H1 (cell line): Measurements from ENCODE around the gene CARD11. TPM values are rescaled to one million over a fixed set of nuclear protein-coding genes. Genes with fewer than 3 reads are reported as not detected.

Experiments used
- E2F6 ChIP-seq: IDR thresholded peaks from 2 replicates; pipeline ENCODE4 v1.6.1; 2012; ENCODE audit warnings: inconsistent platforms
- polyA plus RNA-seq, 7 experiments: library from polyadenylated mRNA; depleted of rRNA in 3 of 7; stranded (reverse) in 5 of 7; unstranded in 2 of 7; fragments of >200 nt in 5 of 7; fragments of 200-250 nt in 2 of 7; gene quantifications; 1 replicate in 5 of 7; 2 replicates in 1 of 7; 4 replicates in 1 of 7; pipeline versions ENCODE4 v1.2.1 to v1.2.3, GENCODE V29; 2011 to 2013; ENCODE audit warnings: missing spikeins in 2 of 7, mixed read lengths in 2 of 7
- total RNA-seq: library from RNA; stranded (reverse); fragmentation: NEBNext Ultra II Directional; extraction: Animal tissue kit (Norgen Biotek cat#: 25700); gene quantifications from 2 replicates; pipeline ENCODE4 v1.2.1, GENCODE V29; 2021

The CARD11 gene
- total and polyA plus RNA-seq, 2 of the 8 experiments (the other 6 are each of a cell fraction or from before 2014, with no cell fraction given) = 12.6 to 29.8 TPM

GRCh38 chr7:3067606-3068380, 24.1 kb upstream of the CARD11 start (continued):
- no peak for TF ChIP-seq E2F6
